Liver (tissue), 9 donors: ENCODE measurements around the gene TMEM89. TPM values are rescaled to one million over a fixed set of nuclear protein-coding genes. Genes with fewer than 3 reads are reported as not detected.

Source experiments
- DNase-seq: peaks from one replicate; pipeline ENCODE4 v3.0.0-alpha.2; 2017; ENCODE audit warnings: low spot score
- H3K27ac ChIP-seq, 2 donors: one replicate each; pipeline ENCODE4 v1.7.0; 2013; ENCODE audit warnings: inconsistent platforms in 2 of 2, low read length in 2 of 2, control low read depth in 1 of 2, low read depth in 1 of 2, mild to moderate bottlenecking in 1 of 2
- H3K27me3 ChIP-seq, 4 donors: one replicate each; pipeline versions ENCODE4 v1.6.1 to v1.7.0; 2013; ENCODE audit warnings: low read length in 3 of 4, inconsistent platforms in 1 of 4, mild to moderate bottlenecking in 1 of 4, moderate library complexity in 1 of 4; ENCODE audit not compliant: control insufficient read depth in 4 of 4, insufficient read depth in 4 of 4
- H3K36me3 ChIP-seq, 4 donors: one replicate each; pipeline versions ENCODE4 v1.6.1 to v1.7.0; 2013; ENCODE audit warnings: low read length in 3 of 4, mild to moderate bottlenecking in 3 of 4, low read depth in 1 of 4, moderate library complexity in 1 of 4; ENCODE audit not compliant: control insufficient read depth in 4 of 4, insufficient read depth in 3 of 4
- H3K4me1 ChIP-seq, 4 donors: one replicate each; pipeline versions ENCODE4 v1.6.1 to v1.7.0; 2013; ENCODE audit warnings: low read length in 3 of 4, mild to moderate bottlenecking in 3 of 4, moderate library complexity in 1 of 4; ENCODE audit not compliant: control insufficient read depth in 4 of 4, insufficient read depth in 4 of 4
- H3K4me3 ChIP-seq, 3 donors: one replicate each; pipeline versions ENCODE4 v1.6.1 to v1.7.0; 2013; ENCODE audit warnings: low read length in 3 of 3, control low read depth in 1 of 3, low read depth in 1 of 3, mild to moderate bottlenecking in 1 of 3
- H3K9ac ChIP-seq, 2 donors: one replicate each; pipeline ENCODE4 v1.7.0; 2013; ENCODE audit warnings: low read length in 2 of 2, mild to moderate bottlenecking in 2 of 2, moderate library complexity in 2 of 2, control low read depth in 1 of 2, low read depth in 1 of 2
- H3K9me3 ChIP-seq, 4 donors: one replicate each; pipeline versions ENCODE4 v1.6.1 to v1.7.0; 2013; ENCODE audit warnings: low read length in 3 of 4; ENCODE audit not compliant: control insufficient read depth in 4 of 4
- EGR1 ChIP-seq, 2 donors: IDR thresholded peaks; 2 replicates each; pipeline ENCODE4 v1.6.1; 2016 to 2018; ENCODE audit warnings: antibody characterized with exemption in 2 of 2, low read depth in 2 of 2
- FOXA1 ChIP-seq: IDR thresholded peaks from 2 replicates; pipeline ENCODE4 v1.6.1; 2016; ENCODE audit warnings: antibody characterized with exemption
- FOXA2 ChIP-seq: IDR thresholded peaks from 2 replicates; pipeline ENCODE4 v1.6.1; 2016; ENCODE audit warnings: antibody characterized with exemption
- GABPA ChIP-seq, 2 donors: IDR thresholded peaks in 1 of 2; conservative IDR thresholded peaks in 1 of 2; 2 replicates each; pipeline ENCODE4 v1.6.1; 2016; ENCODE audit warnings: antibody characterized with exemption in 2 of 2, mild to moderate bottlenecking in 1 of 2, moderate library complexity in 1 of 2
- HNF4A ChIP-seq, 2 donors: conservative IDR thresholded peaks; 2 replicates each; pipeline ENCODE4 v1.6.1; 2016; ENCODE audit warnings: antibody characterized with exemption in 2 of 2, mild to moderate bottlenecking in 2 of 2
- HNF4G ChIP-seq: IDR thresholded peaks from 2 replicates; pipeline ENCODE4 v1.6.1; 2016; ENCODE audit warnings: antibody characterized with exemption
- JUND ChIP-seq, 2 donors: IDR thresholded peaks; 2 replicates each; pipeline ENCODE4 v1.6.1; 2016; ENCODE audit warnings: antibody characterized with exemption in 2 of 2
- NR2F2 ChIP-seq: IDR thresholded peaks from 2 replicates; pipeline ENCODE4 v1.6.1; 2016; ENCODE audit warnings: antibody characterized with exemption
- RAD21 ChIP-seq, 2 donors: IDR thresholded peaks; 2 replicates each; pipeline ENCODE4 v1.6.1; 2016; ENCODE audit warnings: antibody characterized with exemption in 2 of 2, mild to moderate bottlenecking in 2 of 2
- RXRA ChIP-seq, 2 donors: IDR thresholded peaks; 2 replicates each; pipeline ENCODE4 v1.6.1; 2017 to 2018; ENCODE audit warnings: antibody characterized with exemption in 2 of 2, mild to moderate bottlenecking in 1 of 2
- SP1 ChIP-seq: IDR thresholded peaks from 2 replicates; pipeline ENCODE4 v1.6.1; 2018; ENCODE audit warnings: antibody characterized with exemption, mild to moderate bottlenecking
- TAF1 ChIP-seq: conservative IDR thresholded peaks from 2 replicates; pipeline ENCODE4 v1.6.1; 2016; ENCODE audit warnings: antibody characterized with exemption, mild to moderate bottlenecking
- YY1 ChIP-seq: IDR thresholded peaks from 2 replicates; pipeline ENCODE4 v1.6.1; 2016; ENCODE audit warnings: antibody characterized with exemption, mild to moderate bottlenecking
- WGBS: extraction: QIAGEN DNeasy Blood & Tissue Kit; methylation state at CpG from one replicate; pipeline ENCODE4 v1.1.7; 2013; 5-methylcytosine and 5-hydroxymethylcytosine counted together
- polyA plus RNA-seq, 2 donors: library from polyadenylated mRNA; stranded (reverse) in 1 of 2; unstranded in 1 of 2; fragments of 200-250 nt in 1 of 2; fragments of >200 nt in 1 of 2; fragmentation: Nextera tagmentation in 1 of 2; extraction: Ambion mirVana in 1 of 2; gene quantifications; one replicate each; pipeline versions ENCODE4 v1.2.1 to v1.2.3, GENCODE V29; 2013 to 2015
- total RNA-seq, 2 donors: library from RNA; depleted of rRNA; stranded (reverse); fragments of >200 nt; gene quantifications; one replicate each; pipeline ENCODE4 v1.2.3, GENCODE V29; 2014
- TF ChIP-seq, protein P1 (sequence below): IDR thresholded peaks from 2 replicates; pipeline ENCODE4 v1.6.1; 2016; ENCODE audit warnings: antibody characterized with exemption
- TF ChIP-seq, protein P2 (sequence below): IDR thresholded peaks from 2 replicates; pipeline ENCODE4 v1.6.1; 2016; ENCODE audit warnings: antibody characterized with exemption
- TF ChIP-seq, protein P3 (sequence below): fragments of 150-350 bp; IDR thresholded peaks from 2 replicates; pipeline ENCODE4 v1.5.1; 2017; ENCODE audit warnings: improper control_type of control experiment, low read depth, low read length; ENCODE audit not compliant: missing input control
- donor health status: healthy.
- donor health status: healthy.
- donor health status: healthy.
- donor health status: healthy.
- donor health status: healthy.

The TMEM89 gene
- total and polyA plus RNA-seq, 4 donors = not detected

DNA sequence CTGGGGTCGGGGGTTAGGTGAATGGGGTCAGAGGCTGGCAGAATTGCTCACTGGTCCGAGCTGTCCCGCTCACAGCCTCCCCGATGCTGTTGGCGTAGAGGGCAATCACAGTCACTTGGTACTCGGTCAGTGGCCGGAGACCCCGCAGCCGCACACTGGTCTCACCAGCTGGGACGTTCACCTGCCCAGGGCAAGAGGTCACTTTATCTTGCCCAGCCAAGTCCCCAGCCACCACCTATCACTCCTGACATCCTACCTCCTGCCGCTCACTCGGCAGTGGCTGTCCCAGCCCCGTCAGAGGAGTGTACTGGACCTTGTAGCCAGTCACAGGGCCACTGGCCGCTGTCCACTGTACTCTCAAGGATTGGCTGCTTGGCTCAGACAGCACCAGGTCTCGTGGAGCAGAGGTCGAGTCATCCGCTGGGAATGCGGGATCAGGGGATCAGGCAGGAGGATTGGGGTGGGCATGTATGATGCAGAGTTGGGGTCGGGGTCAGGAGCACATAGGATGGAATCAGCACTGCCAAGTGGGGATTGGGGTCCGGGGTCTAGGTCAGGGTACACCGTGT lies 29.0 kb downstream of the TMEM89 start:
- peaks cover 0 to 4% (median 0%) of the 10 kb centered on the region in 4 donors for H3K4me1 ChIP-seq
- H3K4me3 ChIP-seq = no peak overlapping the region
- peaks cover 0 to 2% (median 1%) of the 10 kb centered on the region in 4 donors for H3K36me3 ChIP-seq
- H3K9ac ChIP-seq = no peak overlapping the region
- no peaks in the 10 kb centered on the region for H3K27me3 ChIP-seq
- TF ChIP-seq RAD21 (IDR thresholded peaks at IDR 0.05) (no peak), EGR1 (IDR thresholded peaks at IDR 0.05; ENCODE audit: low read depth in 2 of 2) (no peak), SP1 (no peak), YY1 (no peak), TAF1 (no peak), HNF4A (conservative IDR thresholded peaks at IDR 0.05) (no peak), NR2F2 (no peak), RXRA (IDR thresholded peaks at IDR 0.05) (no peak), JUND (IDR thresholded peaks at IDR 0.05) (no peak)
- TF ChIP-seq, protein P1, sequence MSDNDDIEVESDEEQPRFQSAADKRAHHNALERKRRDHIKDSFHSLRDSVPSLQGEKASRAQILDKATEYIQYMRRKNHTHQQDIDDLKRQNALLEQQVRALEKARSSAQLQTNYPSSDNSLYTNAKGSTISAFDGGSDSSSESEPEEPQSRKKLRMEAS = no peak
- H3K9me3 ChIP-seq = no peaks in the 10 kb centered on the region
- no peak overlapping the region for H3K27ac ChIP-seq
- DNase-seq = no peak
- WGBS = 92% methylated on average over 21 of the region's 21 CpGs

DNA sequence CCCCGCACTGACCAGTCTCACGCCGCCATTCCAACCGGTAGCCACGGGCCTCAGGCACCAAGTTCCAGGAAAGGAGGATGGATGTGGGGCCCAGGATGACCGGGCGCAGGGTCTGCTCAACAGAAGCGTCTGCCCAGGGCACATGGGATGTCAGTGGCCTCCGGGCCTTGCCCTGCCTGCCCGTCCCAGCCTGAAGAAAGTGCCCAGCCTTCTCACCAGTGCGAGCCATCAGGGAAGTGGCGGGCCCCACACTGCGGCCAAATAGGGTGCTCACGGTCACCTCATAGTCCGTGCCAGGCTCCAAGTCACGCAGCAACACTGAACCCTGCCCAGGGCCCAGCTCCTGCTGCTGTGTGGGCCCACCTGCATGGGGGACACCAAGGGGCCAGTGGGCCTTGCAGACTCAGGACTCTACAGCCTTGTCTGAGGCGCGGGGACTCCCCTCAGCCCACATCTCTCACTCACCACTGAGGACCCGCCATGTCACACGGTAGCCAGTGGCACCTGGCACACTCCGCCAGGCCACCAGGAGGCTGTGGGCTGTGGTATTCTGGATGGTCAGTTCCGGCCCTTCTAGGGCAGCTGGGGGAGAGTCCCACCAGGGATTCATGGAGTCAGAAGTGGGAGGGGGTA lies 29.6 kb downstream of the TMEM89 start:
- no peak for TF ChIP-seq EGR1 (IDR thresholded peaks at IDR 0.05; ENCODE audit: low read depth in 2 of 2)
- TF ChIP-seq TAF1 = no peak
- TF ChIP-seq HNF4G = no peak
- no peak for TF ChIP-seq YY1
- TF ChIP-seq FOXA2 = no peak
- TF ChIP-seq, protein P2, sequence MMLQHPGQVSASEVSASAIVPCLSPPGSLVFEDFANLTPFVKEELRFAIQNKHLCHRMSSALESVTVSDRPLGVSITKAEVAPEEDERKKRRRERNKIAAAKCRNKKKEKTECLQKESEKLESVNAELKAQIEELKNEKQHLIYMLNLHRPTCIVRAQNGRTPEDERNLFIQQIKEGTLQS = no peak
- TF ChIP-seq, protein P3, sequence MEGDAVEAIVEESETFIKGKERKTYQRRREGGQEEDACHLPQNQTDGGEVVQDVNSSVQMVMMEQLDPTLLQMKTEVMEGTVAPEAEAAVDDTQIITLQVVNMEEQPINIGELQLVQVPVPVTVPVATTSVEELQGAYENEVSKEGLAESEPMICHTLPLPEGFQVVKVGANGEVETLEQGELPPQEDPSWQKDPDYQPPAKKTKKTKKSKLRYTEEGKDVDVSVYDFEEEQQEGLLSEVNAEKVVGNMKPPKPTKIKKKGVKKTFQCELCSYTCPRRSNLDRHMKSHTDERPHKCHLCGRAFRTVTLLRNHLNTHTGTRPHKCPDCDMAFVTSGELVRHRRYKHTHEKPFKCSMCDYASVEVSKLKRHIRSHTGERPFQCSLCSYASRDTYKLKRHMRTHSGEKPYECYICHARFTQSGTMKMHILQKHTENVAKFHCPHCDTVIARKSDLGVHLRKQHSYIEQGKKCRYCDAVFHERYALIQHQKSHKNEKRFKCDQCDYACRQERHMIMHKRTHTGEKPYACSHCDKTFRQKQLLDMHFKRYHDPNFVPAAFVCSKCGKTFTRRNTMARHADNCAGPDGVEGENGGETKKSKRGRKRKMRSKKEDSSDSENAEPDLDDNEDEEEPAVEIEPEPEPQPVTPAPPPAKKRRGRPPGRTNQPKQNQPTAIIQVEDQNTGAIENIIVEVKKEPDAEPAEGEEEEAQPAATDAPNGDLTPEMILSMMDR = no peak
- TF ChIP-seq FOXA1 = no peak
- TF ChIP-seq HNF4A (conservative IDR thresholded peaks at IDR 0.05) = no peak
- no peak for TF ChIP-seq JUND (IDR thresholded peaks at IDR 0.05)
- no peak for TF ChIP-seq RXRA (IDR thresholded peaks at IDR 0.05)
- no peak for TF ChIP-seq SP1
- TF ChIP-seq, protein P1 = no peak
- TF ChIP-seq GABPA (IDR thresholded peaks at IDR 0.05 in 1 of 2, conservative IDR thresholded peaks at IDR 0.05 in 1 of 2) = no peak
- no peak for TF ChIP-seq NR2F2
- TF ChIP-seq RAD21 (IDR thresholded peaks at IDR 0.05) = no peak
- H3K27me3 ChIP-seq = no peaks in the 10 kb centered on the region
- H3K36me3 ChIP-seq = no peaks in the 10 kb centered on the region
- H3K9ac ChIP-seq = no peak overlapping the region
- no peaks in the 10 kb centered on the region for H3K9me3 ChIP-seq
- WGBS = 92% methylated on average over 22 of the region's 22 CpGs
- H3K4me1 ChIP-seq = peaks cover 0 to 4% (median 0%) of the 10 kb centered on the region in 4 donors
- DNase-seq = no peak
- H3K27ac ChIP-seq = no peak overlapping the region
- H3K4me3 ChIP-seq = no peak overlapping the region
